Measurements from ENCODE around the gene DDX31.

DDX31 gene

GRCh38 chr9:132677976-132678375 is 8.2 kb upstream of the DDX31 start:
- Histone ChIP-seq H3K4me3 (no peak overlapping the region), H3K27ac (no peak overlapping the region)

GRCh38 chr9:132674485-132674884 is 4.7 kb upstream of the DDX31 start:
- H3K27ac ChIP-seq = no peak overlapping the region
- no peak overlapping the region for H3K4me3 ChIP-seq

- Histone ChIP-seq H3K27ac (peak overlapping the region in 1 of 21 experiments; percentile 1), H3K4me3 (no peak overlapping the region)
Measured at GRCh38 chr9:132673355-132673754, 3.6 kb upstream of the DDX31 start.

GRCh38 chr9:132672413-132672690 is 2.6 kb upstream of the DDX31 start:
- Histone ChIP-seq H3K4me3 (no peak overlapping the region), H3K27ac (peak overlapping the region in 1 of 21 experiments; percentile 21)

DNA sequence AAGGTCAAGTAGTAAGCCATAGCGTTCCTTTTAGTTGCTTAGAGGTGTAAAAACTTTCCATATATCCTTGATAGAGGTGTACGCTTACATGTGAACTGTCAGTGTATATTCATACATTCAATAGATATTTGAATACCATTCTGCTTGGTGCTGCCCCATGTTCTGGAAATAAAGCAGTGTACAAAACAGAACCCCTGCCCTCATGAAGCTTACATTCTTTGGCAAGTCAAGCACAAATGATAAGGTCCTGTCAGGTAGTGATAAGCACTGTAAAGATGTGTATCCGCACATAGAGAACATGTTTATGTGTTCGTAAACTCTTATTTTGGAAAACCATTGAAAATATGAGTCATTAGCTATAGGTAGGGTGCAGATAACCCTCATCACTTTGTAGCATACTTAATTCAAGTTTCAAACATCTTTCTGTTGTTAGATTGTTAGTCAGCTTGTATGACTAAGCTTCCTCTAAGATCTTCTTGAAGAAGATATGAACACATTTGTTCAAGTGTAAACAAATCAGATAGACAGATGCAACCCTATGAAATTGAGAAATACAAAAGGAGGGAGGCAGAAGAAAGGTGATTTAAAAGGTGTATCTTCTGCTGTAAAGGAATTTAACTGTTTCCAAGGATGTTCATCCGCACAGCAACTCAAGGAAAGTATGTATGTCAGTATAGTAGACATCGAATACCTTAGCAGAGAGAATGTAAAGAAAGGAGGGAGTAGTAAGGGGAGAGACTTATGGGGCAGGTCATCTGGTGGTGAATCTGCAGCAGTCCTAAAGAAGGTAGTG is 2.0 kb upstream of the DDX31 start:
- peak overlapping the region in 5 of 7 experiments; percentile 82 to 100 (median 95) for H3K4me3 ChIP-seq

GRCh38 chr9:132670457-132671391 is 941 bp upstream of the DDX31 start, which contains the start of gene GTF3C4:
Gene GTF3C4, plus strand, starts transcription at chr9:132670464. Its CDS starts 135 bp downstream, at chr9:132670599.
- H3K27ac ChIP-seq = peak within 1 kb of the TSS; percentile 86 to 100 (median 97)

More for the DNA sequence above, 2.0 kb upstream of the DDX31 start:
- H3K27ac ChIP-seq = peak overlapping the region in 12 of 21 experiments; percentile 88 to 100 (median 98)

GRCh38 chr9:132669319-132669697 is 475 bp downstream of the DDX31 start:
- peak overlapping the region; percentile 70 to 100 (median 95) for H3K4me3 ChIP-seq
- peak overlapping the region in 20 of 21 experiments; percentile 86 to 100 (median 97) for H3K27ac ChIP-seq

More at GRCh38 chr9:132670457-132671391, 941 bp upstream of the DDX31 start, which contains the start of gene GTF3C4:
- peak within 1 kb of the TSS; percentile 70 to 100 (median 95) for H3K4me3 ChIP-seq

DNA sequence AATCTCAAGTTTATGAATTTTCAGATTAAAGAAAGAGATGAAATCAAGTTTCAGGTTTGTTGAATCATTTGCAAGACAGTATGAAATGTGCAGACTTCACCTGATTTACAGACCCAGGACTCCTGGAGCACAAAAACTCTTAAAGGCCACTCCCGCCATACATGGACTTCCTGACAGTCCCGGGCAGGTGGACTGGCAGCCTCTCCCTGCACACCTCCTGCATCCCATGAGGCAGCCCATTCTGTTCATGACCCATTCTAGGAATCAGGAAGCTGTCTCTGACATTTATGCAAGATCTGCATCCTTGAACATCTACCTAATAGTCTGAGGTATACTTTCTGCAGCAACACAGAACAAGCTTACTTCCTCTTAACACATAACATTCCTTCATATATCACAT is 5.9 kb downstream of the DDX31 start:
- no peak overlapping the region for H3K27ac ChIP-seq
- no peak overlapping the region for H3K4me3 ChIP-seq

- H3K4me3 ChIP-seq = no peak overlapping the region
- no peak overlapping the region for H3K27ac ChIP-seq
Measured at GRCh38 chr9:132663117-132663516, 6.7 kb downstream of the DDX31 start.

DNA sequence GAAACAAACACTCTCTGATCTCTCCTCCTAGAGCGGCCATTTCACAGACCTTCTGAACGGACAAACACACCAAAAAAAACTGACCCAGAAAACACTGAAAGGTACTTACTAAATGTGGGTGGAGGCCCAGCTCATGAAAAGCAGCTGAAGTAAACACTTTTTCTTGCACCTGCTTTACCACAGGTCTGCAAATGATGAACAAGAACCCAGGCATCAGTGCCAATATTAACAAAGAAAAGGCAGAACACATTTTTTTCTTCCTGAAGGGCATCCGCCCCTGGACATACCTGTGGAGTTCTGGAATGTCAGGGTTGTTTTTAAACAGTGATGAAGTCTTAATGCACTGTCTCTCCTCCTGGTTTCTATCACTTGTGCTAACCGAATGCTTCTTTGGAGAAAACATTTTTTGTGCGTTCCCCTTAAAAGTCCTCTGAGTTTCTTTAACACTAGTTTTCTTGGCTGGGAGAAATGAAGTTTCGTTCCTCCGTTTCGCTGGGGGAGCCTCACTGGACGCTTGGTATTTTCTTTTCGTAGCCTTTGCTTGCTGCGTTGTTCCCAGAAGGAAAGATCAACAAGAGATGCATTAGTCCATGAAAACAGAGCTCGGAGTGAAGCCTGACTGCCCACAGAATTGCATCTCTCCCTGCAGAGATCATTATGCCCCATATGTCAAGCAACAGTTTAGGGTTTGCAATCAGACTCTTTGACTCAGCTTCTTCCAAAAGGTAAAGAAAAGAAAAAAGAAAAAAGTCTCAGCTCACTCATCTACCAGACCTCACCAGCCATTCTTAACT is 7.4 kb downstream of the DDX31 start:
- Histone ChIP-seq H3K27ac (no peak overlapping the region), H3K4me3 (no peak overlapping the region)

GRCh38 chr9:132656299-132656698 is 13.5 kb downstream of the DDX31 start:
- no peak overlapping the region for H3K27ac ChIP-seq
- no peak overlapping the region for H3K4me3 ChIP-seq

GRCh38 chr9:132651259-132651658 is 18.5 kb downstream of the DDX31 start:
- Histone ChIP-seq H3K4me3 (no peak overlapping the region), H3K27ac (no peak overlapping the region)

- Histone ChIP-seq H3K27ac (peak overlapping the region in 3 of 21 experiments; percentile 50 to 83 (median 79)), H3K4me3 (no peak overlapping the region)
Measured at GRCh38 chr9:132648685-132649084, 21.1 kb downstream of the DDX31 start.

- H3K27ac ChIP-seq = peak overlapping the region in 7 of 21 experiments; percentile 24 to 83 (median 52)
- no peak overlapping the region for H3K4me3 ChIP-seq
Measured at GRCh38 chr9:132648283-132648682, 21.5 kb downstream of the DDX31 start.

DNA sequence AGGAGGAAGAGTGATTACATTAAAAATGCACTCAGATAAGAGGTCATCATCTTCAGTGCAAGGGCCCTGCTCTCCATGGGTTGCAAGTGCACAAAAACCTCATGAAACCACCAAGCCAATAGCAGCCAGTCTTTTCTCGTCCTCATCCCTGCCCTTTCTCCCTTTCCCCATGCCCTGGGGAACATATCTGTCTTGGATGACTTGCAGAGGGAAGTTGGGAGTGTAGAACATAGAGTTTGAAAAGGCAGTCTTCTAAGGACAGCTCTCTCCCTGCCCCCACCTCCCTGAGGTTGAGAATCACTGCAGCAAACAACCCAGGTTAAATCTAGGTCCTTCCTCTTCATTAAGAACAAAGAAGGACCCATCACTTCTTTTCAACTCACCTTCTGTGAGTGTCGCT is 22.0 kb downstream of the DDX31 start:
- Histone ChIP-seq H3K27ac (peak overlapping the region in 8 of 21 experiments; percentile 24 to 83 (median 54)), H3K4me3 (no peak overlapping the region)

DNA sequence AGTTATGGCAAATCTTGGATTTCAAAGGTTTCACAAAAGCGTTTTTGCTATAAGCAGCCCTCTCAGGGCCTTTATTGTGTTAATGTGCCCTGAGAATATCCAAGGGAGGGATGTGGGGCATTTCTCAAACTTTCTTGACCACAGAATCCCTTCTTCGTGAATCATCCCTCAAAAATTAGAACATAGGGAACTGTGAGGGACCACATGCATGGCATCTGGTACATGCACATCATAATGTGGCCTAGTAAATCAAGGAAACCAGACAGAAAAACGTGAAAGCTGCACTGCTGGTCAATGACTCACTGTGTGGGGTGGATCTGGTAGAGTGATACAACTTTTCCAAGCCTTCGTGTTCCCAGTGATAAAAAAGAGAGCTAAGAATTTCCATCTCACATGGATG is 22.4 kb downstream of the DDX31 start:
- Histone ChIP-seq H3K27ac (peak overlapping the region in 8 of 21 experiments; percentile 24 to 83 (median 56)), H3K4me3 (no peak overlapping the region)

DNA sequence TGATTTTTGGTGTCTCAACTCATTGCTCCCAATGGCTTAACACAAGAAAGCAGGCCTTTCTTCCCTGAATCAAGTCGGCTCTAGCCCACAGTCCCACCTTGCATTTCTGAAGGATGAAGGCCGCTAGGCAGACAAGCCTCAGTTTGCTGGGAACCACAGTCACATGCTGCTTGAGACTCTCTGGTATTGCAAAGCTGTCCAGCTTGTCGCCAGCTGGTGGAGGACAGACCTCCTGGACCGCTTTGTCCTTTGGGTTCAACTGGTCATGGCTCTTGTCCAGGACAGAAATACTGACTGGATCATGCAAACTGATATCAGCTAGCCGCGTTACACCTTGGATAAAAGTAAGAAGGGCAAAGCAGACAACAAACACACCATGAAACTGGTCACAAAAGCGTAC is 23.1 kb downstream of the DDX31 start:
- H3K4me3 ChIP-seq = no peak overlapping the region
- peak overlapping the region in 6 of 21 experiments; percentile 19 to 81 (median 42) for H3K27ac ChIP-seq

DNA sequence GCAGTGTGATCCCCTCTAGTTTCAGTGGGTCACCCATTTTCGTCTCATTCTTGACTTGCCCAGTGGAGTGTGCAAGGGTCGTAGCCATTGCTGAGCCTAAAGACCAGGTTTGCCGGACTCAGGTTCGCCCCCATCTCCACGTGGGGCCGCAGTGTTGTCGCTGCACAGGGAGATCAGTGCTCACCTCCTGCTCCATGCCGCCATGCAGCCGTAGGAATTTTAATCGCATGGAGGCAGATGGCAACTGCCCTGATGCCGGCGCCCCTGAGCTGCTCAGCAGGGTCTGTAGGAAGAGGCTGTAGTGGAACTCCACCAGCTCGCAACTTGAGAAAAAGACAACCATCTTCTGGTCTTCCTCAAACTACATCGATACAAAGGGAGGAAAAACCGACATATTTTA is 24.1 kb downstream of the DDX31 start:
- Histone ChIP-seq H3K4me3 (no peak overlapping the region), H3K27ac (no peak overlapping the region)

DNA sequence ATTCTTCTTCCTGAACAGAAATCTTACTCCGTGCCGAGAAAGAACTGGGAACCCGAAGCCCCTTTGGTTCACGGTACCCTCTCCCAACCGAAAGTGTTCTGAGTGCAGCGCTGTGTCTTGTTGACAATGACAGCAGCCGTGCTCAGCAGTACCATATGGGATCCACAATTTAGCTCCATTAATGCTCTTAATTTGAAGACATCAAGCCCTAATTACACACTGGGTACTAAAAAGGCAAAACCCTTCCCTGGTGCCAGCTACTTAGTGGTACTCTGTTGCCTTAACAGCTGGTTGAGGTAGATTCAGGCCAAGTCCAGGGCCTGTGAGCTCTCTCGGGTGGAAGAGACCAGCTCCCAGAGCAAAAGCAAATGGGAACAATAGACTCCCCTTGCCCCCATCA is 24.5 kb downstream of the DDX31 start:
- no peak overlapping the region for H3K27ac ChIP-seq
- no peak overlapping the region for H3K4me3 ChIP-seq

DNA sequence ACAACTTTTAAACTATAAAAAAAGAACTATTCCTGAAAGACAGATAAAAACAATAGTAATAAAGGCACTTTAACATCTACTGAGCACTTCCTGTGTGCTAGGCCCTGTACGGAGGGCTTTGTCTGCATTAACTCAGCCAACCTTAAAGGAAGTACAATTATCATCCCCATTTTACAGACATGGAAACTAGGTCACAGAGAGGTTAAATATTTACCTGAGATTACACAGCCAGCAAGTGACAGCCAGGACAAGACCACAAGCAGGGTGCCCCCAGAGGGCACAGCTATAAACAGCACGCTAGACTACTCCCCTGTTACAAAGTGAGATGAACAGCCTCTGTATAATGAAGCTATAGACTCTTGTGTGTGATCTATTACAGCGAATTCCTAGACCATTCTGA is 25.5 kb downstream of the DDX31 start:
- Histone ChIP-seq H3K27ac (no peak overlapping the region), H3K4me3 (no peak overlapping the region)

Measured in skin epidermis (tissue), 12 donors.